ENCODE data around the gene CAMKMT.

DNA sequence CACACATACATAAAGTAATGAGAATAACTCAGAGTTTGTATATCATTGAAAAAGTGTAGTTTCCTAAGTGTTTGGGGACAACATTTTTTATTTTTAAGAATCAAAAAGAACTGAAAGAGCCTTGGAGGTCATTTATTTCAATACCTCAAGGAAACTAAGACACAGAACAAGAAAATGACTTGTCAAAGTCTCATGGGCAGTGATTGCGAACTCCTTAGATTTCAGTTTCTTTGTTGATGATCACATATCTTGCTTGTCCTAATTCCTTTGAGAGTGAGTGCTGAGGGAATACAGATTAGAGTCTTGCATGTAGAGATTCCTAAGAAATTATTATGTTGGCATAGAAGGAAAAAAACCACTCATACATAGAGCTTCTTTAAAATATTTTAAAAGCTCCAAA is 243.8 kb downstream of the CAMKMT start:
- TF ChIP-seq, protein P1, sequence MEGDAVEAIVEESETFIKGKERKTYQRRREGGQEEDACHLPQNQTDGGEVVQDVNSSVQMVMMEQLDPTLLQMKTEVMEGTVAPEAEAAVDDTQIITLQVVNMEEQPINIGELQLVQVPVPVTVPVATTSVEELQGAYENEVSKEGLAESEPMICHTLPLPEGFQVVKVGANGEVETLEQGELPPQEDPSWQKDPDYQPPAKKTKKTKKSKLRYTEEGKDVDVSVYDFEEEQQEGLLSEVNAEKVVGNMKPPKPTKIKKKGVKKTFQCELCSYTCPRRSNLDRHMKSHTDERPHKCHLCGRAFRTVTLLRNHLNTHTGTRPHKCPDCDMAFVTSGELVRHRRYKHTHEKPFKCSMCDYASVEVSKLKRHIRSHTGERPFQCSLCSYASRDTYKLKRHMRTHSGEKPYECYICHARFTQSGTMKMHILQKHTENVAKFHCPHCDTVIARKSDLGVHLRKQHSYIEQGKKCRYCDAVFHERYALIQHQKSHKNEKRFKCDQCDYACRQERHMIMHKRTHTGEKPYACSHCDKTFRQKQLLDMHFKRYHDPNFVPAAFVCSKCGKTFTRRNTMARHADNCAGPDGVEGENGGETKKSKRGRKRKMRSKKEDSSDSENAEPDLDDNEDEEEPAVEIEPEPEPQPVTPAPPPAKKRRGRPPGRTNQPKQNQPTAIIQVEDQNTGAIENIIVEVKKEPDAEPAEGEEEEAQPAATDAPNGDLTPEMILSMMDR (IDR thresholded peaks at IDR 0.05): no peak
- TF ChIP-seq POLR2AphosphoS5 (IDR thresholded peaks at IDR 0.05) (no peak), EP300 (IDR thresholded peaks at IDR 0.05) (no peak)
